ENCODE data around the gene TRIM67. TPM values are rescaled to one million over a fixed set of nuclear protein-coding genes. Genes with fewer than 3 reads are reported as not detected.

Gene TRIM67
- total RNA-seq, 3 donors from 2014 or later (not counting 1 experiment from before 2014, with no cell fraction given) = not detected

- Mint-ChIP-seq H3K27me3 (ENCODE audit: low read depth in 2 of 2) (peaks cover 25 to 48% of the 10 kb centered on the region in 2 donors), H3K36me3 (no peaks in the 10 kb centered on the region), H3K4me1 (no peaks in the 10 kb centered on the region), H3K9me3 (peaks cover 0 to 2% of the 10 kb centered on the region in 2 donors), H3K4me3 (no peak overlapping the region), H3K27ac (no peak overlapping the region)
- Histone ChIP-seq H3K36me3 (ENCODE audit: control insufficient read depth, insufficient read depth, low read length) (no peaks in the 10 kb centered on the region), H3K4me3 (ENCODE audit: low read length) (no peak overlapping the region), H3K27me3 (ENCODE audit: control insufficient read depth, insufficient read depth, low read length) (no peaks in the 10 kb centered on the region), H3K4me1 (ENCODE audit: control insufficient read depth, insufficient read depth, low read length) (no peaks in the 10 kb centered on the region), H3K27ac (ENCODE audit: low read length) (no peak overlapping the region), H3K9me3 (ENCODE audit: control insufficient read depth, insufficient read depth, low read length) (no peaks in the 10 kb centered on the region)
- intact Hi-C loops (cut with micrococcal nuclease) = no loop called here
- DNase-seq = no peak
- TF ChIP-seq CTCF (IDR thresholded peaks at IDR 0.05) = no peak
- no peak for ATAC-seq
- WGBS (ENCODE audit: insufficient coverage) = 90% methylated on average over 7 of the region's 7 CpGs
Measured at GRCh38 chr1:231188768-231189167, 26.9 kb downstream of the TRIM67 start.

- H3K27ac Mint-ChIP-seq = no peak overlapping the region
- H3K27me3 Mint-ChIP-seq (ENCODE audit: low read depth in 2 of 2) = peaks cover 21 to 38% of the 10 kb centered on the region in 2 donors
- H3K4me3 Mint-ChIP-seq = no peak overlapping the region
Measured at GRCh38 chr1:231189683-231190270, 27.9 kb downstream of the TRIM67 start.

GRCh38 chr1:231190456-231190855 lies 28.6 kb downstream of the TRIM67 start:
- H3K9me3 Mint-ChIP-seq = peaks cover 0 to 2% of the 10 kb centered on the region in 2 donors
- no peaks in the 10 kb centered on the region for H3K4me1 Mint-ChIP-seq
- Histone ChIP-seq H3K9me3 (ENCODE audit: control insufficient read depth, insufficient read depth, low read length) (no peaks in the 10 kb centered on the region), H3K4me1 (ENCODE audit: control insufficient read depth, insufficient read depth, low read length) (no peaks in the 10 kb centered on the region), H3K27ac (ENCODE audit: low read length) (no peak overlapping the region), H3K4me3 (ENCODE audit: low read length) (no peak overlapping the region), H3K27me3 (ENCODE audit: control insufficient read depth, insufficient read depth, low read length) (no peaks in the 10 kb centered on the region), H3K36me3 (ENCODE audit: control insufficient read depth, insufficient read depth, low read length) (no peaks in the 10 kb centered on the region)
- H3K27me3 Mint-ChIP-seq (ENCODE audit: low read depth in 2 of 2) = peaks cover 19 to 32% of the 10 kb centered on the region in 2 donors
- TF ChIP-seq CTCF (IDR thresholded peaks at IDR 0.05) = no peak
- no peak overlapping the region for H3K27ac Mint-ChIP-seq
- no peak overlapping the region for H3K4me3 Mint-ChIP-seq
- no peak for ATAC-seq
- intact Hi-C loops (cut with micrococcal nuclease) = no loop called here
- DNase-seq = no peak
- no peaks in the 10 kb centered on the region for H3K36me3 Mint-ChIP-seq
- 93% methylated on average over 10 of the region's 10 CpGs for WGBS (ENCODE audit: insufficient coverage)

More at GRCh38 chr1:231189683-231190270, 27.9 kb downstream of the TRIM67 start:
- DNase-seq (no peak), ATAC-seq (no peak)
- Mint-ChIP-seq H3K36me3 (no peaks in the 10 kb centered on the region), H3K9me3 (peaks cover 0 to 2% of the 10 kb centered on the region in 2 donors), H3K4me1 (no peaks in the 10 kb centered on the region)
- Histone ChIP-seq H3K4me1 (ENCODE audit: control insufficient read depth, insufficient read depth, low read length) (no peaks in the 10 kb centered on the region), H3K4me3 (ENCODE audit: low read length) (no peak overlapping the region), H3K9me3 (ENCODE audit: control insufficient read depth, insufficient read depth, low read length) (no peaks in the 10 kb centered on the region), H3K36me3 (ENCODE audit: control insufficient read depth, insufficient read depth, low read length) (no peaks in the 10 kb centered on the region), H3K27ac (ENCODE audit: low read length) (no peak overlapping the region), H3K27me3 (ENCODE audit: control insufficient read depth, insufficient read depth, low read length) (no peaks in the 10 kb centered on the region)
- 87% methylated on average over 5 of the region's 5 CpGs for WGBS (ENCODE audit: insufficient coverage)
- intact Hi-C loops (cut with micrococcal nuclease) = no loop called here
- no peak for TF ChIP-seq CTCF (IDR thresholded peaks at IDR 0.05)

GRCh38 chr1:231192620-231193163 lies 30.8 kb downstream of the TRIM67 start:
- intact Hi-C loops (cut with micrococcal nuclease) = no loop called here
- Histone ChIP-seq H3K4me3 (ENCODE audit: low read length) (no peak overlapping the region), H3K9me3 (ENCODE audit: control insufficient read depth, insufficient read depth, low read length) (no peaks in the 10 kb centered on the region), H3K4me1 (ENCODE audit: control insufficient read depth, insufficient read depth, low read length) (no peaks in the 10 kb centered on the region), H3K27ac (ENCODE audit: low read length) (no peak overlapping the region), H3K36me3 (ENCODE audit: control insufficient read depth, insufficient read depth, low read length) (no peaks in the 10 kb centered on the region), H3K27me3 (ENCODE audit: control insufficient read depth, insufficient read depth, low read length) (no peaks in the 10 kb centered on the region)
- TF ChIP-seq CTCF (IDR thresholded peaks at IDR 0.05) = no peak
- H3K27ac Mint-ChIP-seq = no peak overlapping the region
- H3K9me3 Mint-ChIP-seq = peaks cover 0 to 2% of the 10 kb centered on the region in 2 donors
- H3K4me3 Mint-ChIP-seq = no peak overlapping the region
- H3K4me1 Mint-ChIP-seq = no peaks in the 10 kb centered on the region
- H3K36me3 Mint-ChIP-seq = no peaks in the 10 kb centered on the region
- ATAC-seq (no peak), DNase-seq (no peak)
- H3K27me3 Mint-ChIP-seq (ENCODE audit: low read depth in 2 of 2) = peaks cover 14 to 27% of the 10 kb centered on the region in 2 donors
- WGBS (ENCODE audit: insufficient coverage) = 73% methylated on average over 12 of the region's 12 CpGs

Measured in natural killer cell (primary cell).